Prostate gland (tissue), 2 donors: ENCODE results near the gene TTBK2. TPM values are rescaled to one million over a fixed set of nuclear protein-coding genes. Genes with fewer than 3 reads are reported as not detected.

Experiments used
- DNase-seq: peaks from one replicate; pipeline ENCODE4 v3.0.0-alpha.2; 2019; ENCODE audit warnings: low spot score
- H3K27ac ChIP-seq, 2 donors: fragments of 200-600 bp; sonication (generic); 2 replicates each; pipeline ENCODE4 v1.5.1; 2017 to 2019
- H3K27me3 ChIP-seq: fragments of 200-600 bp; sonication (generic); replicated peaks from 2 replicates; pipeline ENCODE4 v1.5.1; 2019; ENCODE audit not compliant: insufficient read depth
- H3K36me3 ChIP-seq, 2 donors: fragments of 200-600 bp; sonication (generic); 1 replicate in 1 of 2; 2 replicates in 1 of 2; pipeline versions ENCODE4 v1.5.1 to v1.8.1; 2017 to 2019
- H3K4me1 ChIP-seq: fragments of 200-600 bp; sonication (generic); replicated peaks from 2 replicates; pipeline ENCODE4 v1.5.1; 2019
- H3K4me3 ChIP-seq, 2 donors: fragments of 200-600 bp; sonication (generic); 2 replicates each; pipeline ENCODE4 v1.5.1; 2017 to 2019
- H3K9me3 ChIP-seq: fragments of 200-600 bp; sonication (generic); 2 replicates; pipeline ENCODE4 v1.5.1; 2017
- CTCF ChIP-seq, 4 experiments: fragments of 200-600 bp in 2 of 4; fragments of 450-650 bp in 2 of 4; sonication (generic) in 2 of 4; IDR thresholded peaks; 1 replicate in 3 of 4; 2 replicates in 1 of 4; pipeline ENCODE4 v1.5.1; 2016 to 2019; ENCODE audit warnings: antibody characterized with exemption in 4 of 4, mild to moderate bottlenecking in 2 of 4, moderate library complexity in 2 of 4
- POLR2A ChIP-seq: fragments of 450-650 bp; IDR thresholded peaks from one replicate; pipeline ENCODE4 v1.6.1; 2016; ENCODE audit warnings: antibody characterized with exemption, mild to moderate bottlenecking
- POLR2AphosphoS5 ChIP-seq: sonication (generic); formaldehyde crosslinking; IDR thresholded peaks from one replicate; pipeline ENCODE4 v1.6.1; 2017; ENCODE audit warnings: antibody characterized with exemption
- WGBS: methylation state at CpG from one replicate; pipeline ENCODE4 v1.1.5; 2018; 5-methylcytosine and 5-hydroxymethylcytosine counted together
- intact Hi-C: fragments of 100-400 bp; cut with DNase I; formaldehyde crosslinking; loops from one replicate; pipeline ENCODE4 v1.14.2; 2022
- total RNA-seq, 2 donors: library from RNA; depleted of rRNA; stranded (reverse); fragments of >200 nt; gene quantifications; one replicate each; pipeline ENCODE4 v1.1.0, GENCODE V29; 2016

The TTBK2 gene
- total RNA-seq, 2 donors from 2014 or later = 20.4 to 30.3 TPM

GRCh38 chr15:42800731-42801474, 119.7 kb downstream of the TTBK2 start:
- Histone ChIP-seq H3K27me3 (no peaks in the 10 kb centered on the region), H3K27ac (no peak overlapping the region), H3K36me3 (peaks cover 6 to 7% of the 10 kb centered on the region in 2 donors), H3K4me1 (no peaks in the 10 kb centered on the region), H3K4me3 (no peak overlapping the region), H3K9me3 (no peaks in the 10 kb centered on the region)
- no peak for DNase-seq
- TF ChIP-seq POLR2AphosphoS5 (no peak), POLR2A (no peak), CTCF (IDR thresholded peaks at IDR 0.05) (no peak)
- 82% methylated on average over 22 of the region's 22 CpGs for WGBS
- intact Hi-C loops = no loop called here

DNA sequence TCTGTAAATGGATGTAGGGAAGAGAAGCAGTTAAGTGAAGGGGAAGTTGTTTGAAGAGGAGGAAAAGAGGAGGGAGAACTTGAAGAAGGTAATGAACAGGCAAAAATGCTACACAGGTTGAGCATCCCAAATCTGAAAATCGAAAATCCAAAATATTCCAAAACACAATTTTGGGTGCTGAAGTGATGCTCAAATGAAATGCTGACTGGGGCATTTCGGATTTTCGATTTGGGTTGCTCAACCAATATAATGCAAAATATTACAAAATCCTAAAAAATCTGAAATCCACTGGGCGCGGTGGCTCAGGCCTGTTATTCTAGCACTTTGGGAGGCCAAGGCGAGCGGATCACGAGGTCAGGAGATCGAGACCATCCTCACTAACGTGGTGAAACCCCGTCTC, 121.8 kb downstream of the TTBK2 start:
- Histone ChIP-seq H3K4me3 (no peak overlapping the region), H3K27ac (no peak overlapping the region), H3K27me3 (no peaks in the 10 kb centered on the region), H3K4me1 (no peaks in the 10 kb centered on the region), H3K9me3 (no peaks in the 10 kb centered on the region), H3K36me3 (peaks cover 6 to 7% of the 10 kb centered on the region in 2 donors)
- no peak for DNase-seq
- TF ChIP-seq CTCF (IDR thresholded peaks at IDR 0.05) (no peak), POLR2AphosphoS5 (no peak), POLR2A (no peak)
- intact Hi-C loops = no loop called here
- 95% methylated on average over 11 of the region's 11 CpGs for WGBS

GRCh38 chr15:42796955-42797782, 123.4 kb downstream of the TTBK2 start:
- intact Hi-C loops = no loop called here
- Histone ChIP-seq H3K4me3 (no peak overlapping the region), H3K27ac (no peak overlapping the region), H3K4me1 (no peaks in the 10 kb centered on the region), H3K36me3 (peaks cover 6 to 7% of the 10 kb centered on the region in 2 donors), H3K9me3 (no peaks in the 10 kb centered on the region), H3K27me3 (no peaks in the 10 kb centered on the region)
- no peak for DNase-seq
- 87% methylated on average over 5 of the region's 5 CpGs for WGBS
- TF ChIP-seq CTCF (IDR thresholded peaks at IDR 0.05) (no peak), POLR2A (no peak), POLR2AphosphoS5 (no peak)

DNA sequence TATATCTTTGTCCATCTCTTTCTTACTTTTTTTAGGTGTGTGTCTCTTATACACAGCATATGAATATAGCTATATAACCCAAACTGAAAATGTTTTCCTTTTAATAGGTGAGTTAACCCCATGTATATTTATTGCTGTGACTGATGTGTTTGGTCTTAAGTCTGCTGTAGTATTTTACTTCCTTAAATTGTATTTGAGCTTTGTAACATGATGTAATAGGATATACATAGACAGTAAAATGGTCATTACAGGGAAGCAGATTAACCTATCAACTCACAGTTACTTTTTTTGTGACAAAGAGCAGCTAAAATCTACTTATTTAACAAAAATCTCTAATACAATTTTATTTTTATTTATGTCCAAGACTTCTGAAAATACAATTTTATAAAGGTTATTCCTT, 131.9 kb downstream of the TTBK2 start:
- no peaks in the 10 kb centered on the region for H3K4me1 ChIP-seq
- intact Hi-C loops = no loop called here
- TF ChIP-seq POLR2AphosphoS5 = no peak
- no peak for TF ChIP-seq POLR2A
- TF ChIP-seq CTCF (IDR thresholded peaks at IDR 0.05) = no peak
- H3K36me3 ChIP-seq = no peaks in the 10 kb centered on the region
- H3K4me3 ChIP-seq = no peak overlapping the region
- H3K27me3 ChIP-seq = no peaks in the 10 kb centered on the region
- DNase-seq = no peak
- peak overlapping the region in 1 of 2 donors; percentile 59 for H3K27ac ChIP-seq
- H3K9me3 ChIP-seq = no peaks in the 10 kb centered on the region
